GM19438 (cell line): Measurements from ENCODE around the gene IKZF1.
A peak's percentile ranks its signal among the peaks of the same experiment; 100 is the strongest.

Experiments used
- ATAC-seq: cut with Tn5 transposase; IDR thresholded peaks from one replicate; pipeline ENCODE4 v1.9.1; 2021; ENCODE audit warnings: low read depth; ENCODE audit not compliant: unreplicated experiment

IKZF1 gene

DNA sequence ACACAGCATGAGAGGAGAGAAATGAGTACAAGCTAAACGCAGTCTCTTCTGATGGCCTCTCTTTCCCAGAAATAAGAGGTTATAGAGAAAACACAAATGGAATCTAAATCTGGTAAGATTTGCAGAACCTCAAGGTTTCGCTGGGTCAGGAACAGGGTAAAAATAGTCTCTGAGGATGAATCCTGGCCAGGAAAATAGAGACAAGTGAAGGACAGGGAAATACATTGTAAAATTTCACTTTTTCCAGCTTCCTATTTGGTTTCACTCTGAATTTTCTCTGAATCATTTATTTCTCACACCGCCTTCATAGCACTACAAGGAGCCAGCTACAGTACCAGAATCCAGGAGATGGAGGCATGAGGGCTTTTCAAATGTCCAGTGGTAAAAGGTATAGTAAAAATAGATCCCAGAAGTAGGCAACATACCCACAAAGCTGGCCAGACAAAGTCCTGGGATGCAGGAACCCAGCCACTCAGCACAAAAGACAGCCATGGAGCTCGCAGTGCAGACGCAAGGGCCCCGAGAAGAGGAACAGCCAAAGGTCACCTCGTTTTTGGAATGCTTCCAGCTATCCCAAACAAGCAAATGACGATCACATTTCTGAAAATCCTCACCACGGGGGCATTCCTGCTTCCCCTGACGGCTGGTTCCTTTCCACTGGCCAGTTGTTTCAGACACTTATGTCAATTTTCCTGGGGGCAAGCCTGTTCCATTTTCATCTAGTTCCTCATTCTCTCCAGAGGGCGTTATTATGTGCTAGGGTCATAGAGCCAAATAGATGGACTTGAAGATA lies 21.5 kb upstream of the IKZF1 start:
- ATAC-seq = no peak

DNA sequence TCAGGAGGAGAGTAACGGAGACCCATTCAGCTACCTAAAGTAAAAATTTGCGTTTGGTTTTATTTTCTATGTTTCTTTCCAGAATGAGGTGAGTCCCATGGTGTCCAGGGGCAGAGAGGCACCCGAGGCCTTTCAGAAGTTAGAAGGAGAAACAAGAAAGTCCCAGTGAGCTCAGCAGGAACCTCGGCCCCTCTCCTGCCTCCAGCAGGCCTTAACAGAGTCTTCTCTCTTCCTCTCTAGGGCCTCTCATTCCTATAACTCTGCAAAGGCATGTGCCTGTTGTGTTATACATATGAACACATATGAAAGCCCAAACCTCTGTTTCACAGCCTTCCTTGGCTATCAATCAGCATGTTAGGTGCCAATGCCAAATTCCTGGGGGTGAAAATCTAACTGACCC lies 20.8 kb upstream of the IKZF1 start:
- no peak for ATAC-seq

DNA sequence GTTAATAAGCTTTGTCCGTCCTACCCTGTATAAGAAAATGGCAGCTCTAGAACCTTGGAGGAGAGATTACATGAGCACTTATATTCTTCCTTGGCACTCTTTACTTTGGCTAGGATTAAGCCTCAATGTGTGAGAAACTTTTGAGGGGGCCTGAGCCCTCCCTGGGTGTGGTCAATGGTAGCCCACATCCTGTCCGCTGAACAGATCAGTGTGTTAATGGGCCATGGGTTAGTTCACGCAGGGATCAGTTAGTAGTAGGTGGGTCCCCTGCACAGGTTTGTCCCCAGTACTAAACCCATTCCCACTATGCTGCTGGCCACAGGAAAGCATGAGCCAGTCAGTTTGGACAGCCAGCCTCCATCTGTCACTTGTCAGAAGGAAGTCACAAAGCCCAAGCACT lies 20.2 kb upstream of the IKZF1 start:
- no peak for ATAC-seq

DNA sequence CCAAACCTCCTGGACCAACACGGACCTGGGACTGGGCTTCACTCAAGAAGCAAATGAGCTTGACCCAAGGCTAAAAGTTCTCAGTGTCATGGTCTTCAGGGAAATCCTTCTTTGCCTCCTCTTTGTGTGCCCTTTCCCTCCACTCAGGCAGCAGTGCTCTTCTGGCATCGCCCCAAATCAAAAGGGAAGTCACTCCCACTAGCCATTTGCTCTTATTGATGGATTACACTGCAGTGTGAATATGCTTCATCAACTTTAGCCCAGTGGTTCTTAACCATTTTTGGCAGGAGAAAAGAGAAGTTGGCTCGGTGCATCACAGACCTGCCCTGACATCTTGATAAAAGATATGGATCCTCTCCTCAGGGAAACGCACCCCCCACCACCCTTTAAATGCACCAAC lies 19.2 kb upstream of the IKZF1 start:
- no peak for ATAC-seq

DNA sequence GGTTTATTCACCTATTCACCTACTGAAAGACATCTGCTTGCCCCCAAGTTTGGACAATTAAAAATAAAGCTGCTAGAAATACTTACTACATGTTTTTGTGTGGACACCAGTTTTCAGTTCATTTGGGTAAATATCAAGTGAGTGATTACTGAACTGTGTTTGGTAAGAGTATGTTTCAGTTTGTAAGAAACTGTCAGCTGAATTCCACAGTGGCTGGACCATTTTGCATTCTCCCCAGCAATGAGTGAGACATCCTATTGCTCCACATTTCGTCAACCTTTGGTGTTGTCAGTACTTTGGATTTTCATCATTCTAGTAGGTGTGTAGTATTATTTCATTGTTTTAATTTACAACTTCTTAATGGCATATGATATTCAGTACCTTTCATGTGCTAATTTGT lies 17.4 kb upstream of the IKZF1 start:
- no peak for ATAC-seq

DNA sequence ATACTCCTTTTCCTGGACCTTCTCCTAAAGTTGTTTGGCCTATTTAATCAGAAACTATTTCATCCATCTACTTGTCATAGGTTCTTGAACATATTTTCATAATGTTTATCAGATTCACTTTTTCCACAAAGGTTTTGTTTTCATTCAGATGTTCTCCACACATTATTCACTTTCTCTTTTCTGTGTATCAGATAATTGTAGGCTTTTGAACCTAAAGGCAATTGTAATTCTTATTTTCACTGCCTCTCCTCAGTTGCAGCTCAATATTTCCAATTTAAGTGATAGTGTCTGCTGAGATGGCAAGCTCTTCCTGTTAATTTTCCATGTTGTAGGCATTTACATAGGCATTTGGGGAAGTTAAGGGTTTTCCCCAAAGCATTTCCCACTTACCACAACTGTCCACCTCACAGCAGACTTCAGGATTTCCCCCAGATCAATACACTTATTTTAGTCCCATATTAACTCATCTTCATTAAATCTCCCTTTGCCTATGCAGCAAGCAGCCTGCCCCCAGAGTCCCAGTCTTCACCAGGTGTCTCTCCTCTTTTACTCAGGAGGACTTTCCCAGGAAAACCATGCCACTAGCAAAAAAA lies 12.3 kb upstream of the IKZF1 start:
- ATAC-seq = no peak

DNA sequence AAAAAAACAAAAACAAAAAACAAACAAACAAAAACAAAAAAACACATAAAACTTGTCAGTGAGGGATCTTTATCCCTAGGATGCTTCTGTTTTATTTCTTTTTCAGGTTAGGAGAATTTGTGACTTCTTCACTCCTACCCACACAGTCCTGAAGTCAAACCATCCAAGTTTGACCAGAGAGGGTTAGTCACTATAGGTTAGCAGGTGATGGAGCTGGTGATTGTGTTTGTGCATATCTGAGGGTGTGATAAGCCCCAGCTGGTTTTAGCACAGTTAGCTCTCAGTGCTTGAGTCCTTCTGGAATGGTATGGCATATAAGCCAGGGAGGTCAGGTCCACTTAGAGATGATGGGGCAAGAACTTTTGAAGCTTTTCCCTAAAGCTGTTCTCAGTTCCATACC lies 11.8 kb upstream of the IKZF1 start:
- no peak for ATAC-seq

DNA sequence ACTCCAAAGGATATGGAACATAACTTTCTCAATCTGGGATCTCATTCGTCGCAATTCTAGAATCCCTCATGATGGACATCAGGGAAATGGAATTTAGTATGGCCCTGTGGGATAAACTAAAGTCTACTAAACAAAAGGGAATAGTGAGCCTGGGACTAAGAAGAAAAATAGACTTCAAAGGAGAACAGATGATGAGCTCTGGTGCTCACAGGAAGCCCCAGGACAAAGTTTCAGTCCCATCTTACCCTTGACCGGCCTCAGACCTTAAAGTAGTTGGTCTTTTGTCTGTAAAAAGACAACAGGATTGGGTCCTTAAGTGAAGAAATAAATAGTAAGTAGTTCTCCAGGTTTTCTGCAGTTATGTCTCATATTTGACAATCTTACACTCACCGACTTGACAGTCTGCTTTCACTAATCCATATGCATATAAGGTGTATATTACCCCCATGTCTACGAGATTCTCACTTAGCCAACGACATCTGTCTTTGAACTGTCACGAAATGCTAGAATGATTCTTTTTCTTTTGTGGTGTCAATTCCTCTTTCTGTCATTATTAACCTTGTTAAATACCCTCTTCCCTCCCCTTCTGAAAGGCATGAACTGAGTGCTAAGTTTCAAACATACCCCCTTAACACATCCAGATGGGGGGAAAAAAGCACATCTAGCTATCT lies 10.9 kb upstream of the IKZF1 start:
- peak; percentile 71 for ATAC-seq

DNA sequence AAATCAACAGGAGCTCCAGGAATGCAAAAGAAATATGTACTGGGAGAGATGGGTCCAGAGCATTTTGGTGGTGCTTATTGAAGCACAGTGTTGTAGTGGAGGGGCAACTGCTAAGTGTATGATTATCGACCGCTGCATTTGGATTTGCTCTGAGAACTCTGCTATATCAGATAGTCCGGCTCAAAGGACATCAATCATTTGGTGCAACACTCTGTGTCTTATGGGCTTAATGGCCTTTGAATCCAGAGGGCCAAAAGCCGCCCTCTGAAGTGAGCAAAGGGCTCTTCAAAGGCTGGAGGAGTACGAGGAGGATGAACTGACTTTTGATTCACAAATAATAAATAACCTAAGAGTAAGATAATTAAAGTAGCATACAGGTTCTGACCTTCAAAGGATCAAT lies 9.4 kb upstream of the IKZF1 start:
- ATAC-seq = no peak

DNA sequence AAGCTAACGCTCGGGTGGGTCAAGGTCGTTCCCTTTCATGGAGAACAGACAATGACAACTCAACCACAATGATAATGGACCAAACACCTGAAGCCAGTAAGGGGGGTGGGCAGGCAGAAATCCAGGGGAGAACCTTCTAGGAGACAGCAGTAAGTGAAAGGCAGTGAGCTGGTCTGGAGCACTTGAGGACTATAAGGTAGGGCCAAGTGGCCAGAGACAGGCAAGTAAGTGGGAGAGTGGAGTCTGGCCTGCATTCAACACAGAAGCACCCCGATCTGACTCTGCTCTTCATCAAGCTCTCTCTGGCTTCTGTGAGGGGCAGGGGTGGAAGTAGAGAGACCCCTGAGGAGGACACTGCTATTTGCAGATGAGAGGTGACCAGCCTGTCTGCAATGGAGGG lies 7.7 kb upstream of the IKZF1 start:
- no peak for ATAC-seq

DNA sequence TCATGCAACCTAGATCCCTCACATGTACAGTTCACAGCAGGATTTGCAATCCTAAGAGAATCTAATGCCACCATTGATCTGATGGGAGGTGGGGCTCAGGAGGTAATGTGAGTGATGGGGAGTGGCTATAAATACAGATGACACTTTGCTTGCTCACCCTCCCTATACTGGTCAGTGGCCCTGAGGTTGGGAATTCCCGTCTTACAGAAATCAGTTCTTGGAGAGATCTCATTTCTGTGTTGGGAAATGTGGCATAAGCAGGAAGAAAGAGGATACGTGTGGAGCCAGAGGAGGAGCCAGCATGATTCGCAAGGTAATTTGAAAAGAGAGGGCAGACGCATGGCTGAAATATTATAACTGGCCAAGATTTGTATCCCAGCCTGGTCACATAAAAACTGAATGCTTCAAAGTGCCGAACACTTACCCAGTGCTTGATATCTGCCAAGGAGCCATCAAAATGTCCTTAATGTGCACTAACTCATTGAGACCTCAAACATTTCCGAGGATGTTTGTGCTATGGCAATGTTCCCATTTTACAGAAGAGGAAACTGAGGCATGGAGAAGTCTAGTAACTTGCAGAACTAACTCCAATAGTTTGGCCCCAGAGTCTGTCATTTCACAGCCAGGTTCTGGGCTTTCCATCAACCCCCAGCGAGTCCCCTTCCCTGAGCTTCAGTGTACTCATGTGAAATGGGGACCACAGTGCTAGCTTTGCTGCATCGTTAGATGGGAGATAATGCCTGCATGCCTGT lies 5.5 kb upstream of the IKZF1 start:
- no peak for ATAC-seq

DNA sequence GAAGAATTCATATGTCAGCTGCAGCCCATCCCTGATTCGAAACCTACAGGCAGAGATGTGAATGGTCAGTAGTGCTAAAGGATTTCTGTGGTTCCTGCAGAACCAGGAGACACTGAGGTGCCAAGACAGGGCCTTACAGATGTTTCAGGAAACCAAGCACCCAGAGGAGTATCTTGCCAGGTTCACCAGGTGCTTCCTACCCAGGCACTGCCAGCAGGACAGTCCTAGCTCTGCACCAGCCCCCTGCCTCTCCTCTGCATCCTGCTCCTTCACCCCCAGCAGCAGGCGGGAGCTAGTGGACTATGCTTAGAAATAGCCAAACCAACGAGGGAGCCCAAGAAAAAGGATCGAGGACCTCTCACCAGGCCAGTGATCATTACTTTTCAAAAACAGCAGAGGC lies 4.2 kb upstream of the IKZF1 start:
- ATAC-seq = no peak

DNA sequence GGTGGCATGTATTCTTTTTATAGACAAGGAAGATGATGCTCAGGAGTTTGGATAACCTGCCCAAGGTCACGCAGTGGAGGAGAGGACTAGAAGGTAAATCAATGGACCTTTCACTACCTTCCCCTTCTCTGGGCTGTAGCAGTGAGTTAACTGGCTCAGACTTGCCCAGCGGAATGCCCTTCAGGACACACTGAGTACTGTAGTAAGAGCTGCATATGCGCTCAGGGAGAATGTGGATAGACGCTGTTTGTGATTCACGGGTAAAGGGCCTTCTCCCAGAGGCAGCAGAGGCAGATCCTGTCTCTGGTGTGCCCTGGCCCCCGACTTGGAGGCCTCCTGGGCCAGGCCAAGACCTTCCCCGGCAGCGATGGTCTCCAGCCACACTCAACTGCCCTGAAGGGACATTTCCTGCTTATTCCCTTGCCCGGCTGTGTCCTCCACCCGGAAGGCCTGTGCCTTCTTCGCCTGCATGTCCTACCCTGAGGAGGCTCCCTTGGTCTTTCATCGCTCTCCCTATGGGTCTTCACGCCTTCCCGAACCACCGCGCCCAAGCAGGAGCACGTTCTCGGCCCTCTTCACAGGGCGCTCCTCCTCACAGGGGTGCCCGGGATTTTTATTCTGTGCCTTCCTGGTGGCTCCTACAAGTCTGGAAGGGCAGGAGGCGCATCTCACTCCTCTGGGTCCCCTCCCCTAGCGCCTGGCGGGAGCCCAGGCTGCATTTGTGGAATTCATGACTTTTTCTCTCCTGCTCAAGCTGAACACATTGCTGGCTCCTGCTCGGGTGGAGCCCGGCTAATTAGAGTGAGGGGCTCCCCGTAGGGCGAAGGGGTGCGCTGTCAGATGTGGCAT lies 1.8 kb upstream of the IKZF1 start:
- ATAC-seq = no peak

DNA sequence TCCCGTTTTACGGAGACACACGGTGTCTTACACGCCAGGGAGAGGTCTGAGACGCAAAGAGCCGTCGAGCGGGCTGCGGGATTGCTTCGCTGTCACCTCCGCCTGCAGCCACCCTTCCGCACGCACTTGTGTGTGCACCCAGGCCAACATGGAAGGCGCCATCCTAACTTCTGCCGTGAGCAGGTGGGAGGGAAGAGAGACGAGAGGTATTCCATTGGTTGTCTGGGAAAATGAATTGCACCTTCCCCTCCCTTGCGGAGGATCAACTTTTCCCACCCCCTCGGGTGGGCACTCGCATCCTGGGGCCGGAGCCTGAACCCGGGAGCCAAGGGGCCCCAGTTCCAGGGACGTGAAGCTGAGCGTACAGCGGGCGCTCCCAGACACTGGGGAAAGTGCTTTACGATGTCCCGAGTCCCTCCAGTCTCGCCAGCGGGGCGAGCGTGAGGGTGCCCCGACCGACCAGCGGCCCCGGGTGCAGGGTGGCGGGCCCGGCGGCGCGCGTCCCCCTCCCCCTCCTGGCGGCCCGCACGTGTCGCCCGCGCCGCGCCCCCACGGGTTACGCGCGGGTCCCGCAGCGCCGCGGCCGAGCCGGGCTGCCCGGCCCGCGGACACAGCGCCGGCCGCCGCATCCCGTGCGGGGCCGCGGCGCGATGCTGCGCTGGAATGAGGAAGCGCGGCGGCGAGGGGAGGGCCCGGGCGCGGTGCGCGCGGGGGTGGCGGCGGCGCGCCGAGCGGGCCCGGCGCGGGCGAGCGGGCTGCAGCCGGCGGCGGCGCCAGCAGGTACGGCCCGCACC lies 984 bp upstream of the IKZF1 start:
- peak; percentile 32 for ATAC-seq

DNA sequence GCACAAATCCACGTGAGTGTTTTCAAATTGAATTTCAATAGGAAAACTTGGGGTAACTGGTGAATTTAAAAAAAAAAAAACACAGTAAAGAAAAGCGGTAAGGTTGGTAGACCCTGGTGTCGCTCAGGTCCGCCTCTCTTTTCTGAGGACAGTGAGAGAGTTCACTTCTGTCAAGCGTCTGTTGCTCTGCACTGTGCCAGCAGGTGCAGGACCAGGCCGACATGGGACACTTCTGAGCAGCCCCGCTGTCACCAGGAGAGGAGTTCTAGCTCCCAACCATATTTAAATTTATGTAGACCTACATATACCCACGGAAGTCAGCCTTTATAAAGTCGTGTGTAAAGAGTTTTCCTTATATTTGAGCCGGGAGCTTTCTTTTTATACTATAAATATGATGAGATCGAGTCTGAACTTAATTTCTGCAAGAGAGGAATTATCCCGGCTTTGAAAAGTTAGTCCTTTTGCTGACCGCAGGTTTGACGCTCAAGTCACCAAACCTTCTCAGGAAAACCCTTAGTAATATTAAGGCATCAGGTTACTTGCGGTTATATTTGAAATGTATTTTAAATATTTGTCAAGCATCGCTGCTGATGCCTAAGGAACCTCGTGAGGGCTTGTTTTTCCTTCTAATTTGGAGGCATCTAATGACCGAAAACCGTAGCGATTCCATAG lies 531 bp downstream of the IKZF1 start:
- ATAC-seq = no peak

DNA sequence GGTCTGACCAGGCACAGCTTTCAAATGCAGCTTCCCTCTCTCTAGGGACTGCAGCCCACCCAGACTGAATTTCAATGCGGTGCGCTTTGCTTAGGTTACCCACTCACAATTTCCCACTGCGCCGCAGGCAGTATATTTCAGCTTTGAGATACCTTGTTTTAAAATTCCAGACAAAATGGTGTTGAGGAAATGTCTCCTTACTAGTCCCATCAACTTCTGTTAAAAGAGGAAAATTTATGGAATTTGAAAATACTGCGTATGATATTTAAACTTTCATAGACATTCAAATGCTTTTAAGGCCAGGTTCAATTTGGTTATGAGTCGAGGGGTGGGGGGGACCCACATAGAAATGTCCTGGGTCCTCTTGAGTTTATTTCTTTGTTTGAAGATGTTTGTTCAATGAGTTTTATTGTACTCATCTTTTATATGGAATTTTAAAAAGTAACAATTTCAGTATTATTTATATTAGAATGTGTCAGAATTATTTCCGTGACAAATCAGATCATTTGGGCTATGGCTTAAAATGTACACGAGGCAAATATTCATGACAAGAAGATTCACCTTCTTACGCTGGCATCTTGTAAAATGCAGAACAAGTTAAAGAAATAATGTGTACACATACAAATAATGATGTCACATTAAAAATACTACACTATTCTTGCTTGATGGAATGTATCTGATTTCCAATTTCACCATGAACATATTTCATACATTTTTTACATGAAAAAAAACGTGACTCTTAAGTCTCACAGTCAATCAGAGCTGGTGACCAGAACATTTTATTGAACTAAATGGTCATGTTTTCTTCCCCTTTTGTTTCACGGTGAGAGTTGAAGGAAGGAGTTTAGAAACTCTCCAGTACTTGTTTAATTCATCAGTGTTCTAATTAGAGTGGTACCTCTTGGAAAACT lies 1.3 kb downstream of the IKZF1 start:
- ATAC-seq = no peak

DNA sequence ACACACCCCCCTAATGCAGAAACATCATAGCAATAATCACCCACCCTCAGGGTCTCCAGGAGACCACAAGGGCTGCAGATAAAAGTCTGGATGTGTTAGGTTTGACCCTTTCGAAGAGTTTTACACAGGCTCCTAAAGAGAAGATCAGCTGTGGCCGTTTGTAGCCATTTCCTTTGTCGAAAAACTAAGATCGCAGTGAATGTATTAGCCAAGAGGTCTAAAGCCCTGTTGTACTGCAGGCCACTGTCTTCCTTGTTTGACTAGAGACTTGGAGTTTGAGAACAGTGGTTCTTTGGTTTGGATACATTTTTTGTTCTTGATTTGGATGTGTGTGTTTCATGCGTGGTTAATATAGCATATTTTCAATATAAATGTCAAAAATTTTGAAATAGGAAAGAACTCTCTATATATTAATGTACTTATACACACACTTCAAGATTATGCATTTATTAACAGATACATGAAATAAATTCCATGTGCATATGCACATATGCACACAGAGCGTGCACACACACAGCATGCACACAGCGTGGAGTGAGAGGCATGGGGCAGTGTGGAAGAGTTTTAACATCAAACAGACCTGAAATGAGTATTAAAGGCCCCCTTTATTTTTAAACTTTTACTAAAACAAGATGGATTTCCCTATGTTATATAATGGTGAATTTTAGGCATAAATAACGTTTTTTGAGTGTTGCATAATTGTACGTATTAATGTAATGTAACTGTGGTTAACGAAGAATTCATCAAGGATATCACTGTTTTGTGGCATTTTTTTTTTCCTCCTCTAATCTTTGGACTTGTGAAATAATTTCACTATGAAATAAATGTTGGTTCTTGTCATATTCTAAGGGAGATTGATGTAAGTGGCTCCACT lies 2.2 kb downstream of the IKZF1 start:
- no peak for ATAC-seq
